Femur (tissue), 1 donor: Measurements from ENCODE around the gene WNT9B.
"Not testable (repeated sequence)": the region's sequence is repeated elsewhere in the genome, so short reads cannot be mapped to it uniquely, and the experiment has no call there.

ENCODE experiments used
- DNase-seq: peaks from one replicate; pipeline ENCODE4 v3.0.0-alpha.2; 2017

Gene WNT9B

GRCh38 chr17:46822388-46822921 lies 28.9 kb upstream of the WNT9B start:
- no peak for DNase-seq

GRCh38 chr17:46823657-46824056 lies 27.7 kb upstream of the WNT9B start:
- DNase-seq = no peak

- DNase-seq = no peak
These were observed 25.3 kb upstream of the WNT9B start for GRCh38 chr17:46826116-46826515.

GRCh38 chr17:46827274-46827673 lies 24.1 kb upstream of the WNT9B start:
- DNase-seq = no peak

- DNase-seq = no peak
These were observed 19.6 kb upstream of the WNT9B start for GRCh38 chr17:46831573-46832330.

- DNase-seq = no peak
These were observed 19.0 kb upstream of the WNT9B start for GRCh38 chr17:46832331-46832821.

- DNase-seq = no peak
These were observed 18.2 kb upstream of the WNT9B start for GRCh38 chr17:46832945-46833839.

GRCh38 chr17:46833840-46834208 lies 17.6 kb upstream of the WNT9B start:
- no peak for DNase-seq

GRCh38 chr17:46834846-46835245 lies 16.5 kb upstream of the WNT9B start:
- no peak for DNase-seq

- DNase-seq = no peak
These were observed 14.9 kb upstream of the WNT9B start for GRCh38 chr17:46836500-46836899.

- DNase-seq = no peak
These were observed 13.9 kb upstream of the WNT9B start for GRCh38 chr17:46837521-46837920.

GRCh38 chr17:46839211-46839610 lies 12.2 kb upstream of the WNT9B start:
- no peak for DNase-seq

GRCh38 chr17:46840596-46840995 lies 10.8 kb upstream of the WNT9B start:
- not testable (repeated sequence) for DNase-seq

GRCh38 chr17:46841561-46842379 lies 9.6 kb upstream of the WNT9B start:
- DNase-seq = no peak

- no peak for DNase-seq
These were observed 8.5 kb upstream of the WNT9B start for GRCh38 chr17:46842835-46843234.

- DNase-seq = no peak
These were observed 3.9 kb upstream of the WNT9B start for GRCh38 chr17:46847204-46848191.

GRCh38 chr17:46848534-46848933 lies 2.8 kb upstream of the WNT9B start:
- DNase-seq = no peak

- no peak for DNase-seq
These were observed 725 bp upstream of the WNT9B start for GRCh38 chr17:46850688-46851028.

GRCh38 chr17:46853896-46854444 lies 2.6 kb downstream of the WNT9B start:
- DNase-seq = no peak

GRCh38 chr17:46854515-46854914 lies 3.1 kb downstream of the WNT9B start:
- no peak for DNase-seq

GRCh38 chr17:46854948-46855347 lies 3.6 kb downstream of the WNT9B start:
- DNase-seq = no peak
